Progenitor cell of endocrine pancreas (in vitro differentiated cells): ENCODE results near the gene RWDD3. TPM values are rescaled to one million over a fixed set of nuclear protein-coding genes. Genes with fewer than 3 reads are reported as not detected.

ENCODE experiments used
- DNase-seq: peaks from one replicate; pipeline ENCODE4 v3.0.0; 2021; ENCODE audit warnings: low spot score; ENCODE audit not compliant: unreplicated experiment
- H3K27ac Mint-ChIP-seq: 2 replicates; pipeline ENCODE4 v1.8.0; 2021; ENCODE audit warnings: mild to moderate bottlenecking, moderate library complexity, mixed read lengths
- H3K27me3 Mint-ChIP-seq: 2 replicates; pipeline ENCODE4 v1.8.0; 2021; ENCODE audit warnings: mixed read lengths
- H3K36me3 Mint-ChIP-seq: 2 replicates; pipeline ENCODE4 v1.8.0; 2022; ENCODE audit warnings: mixed read lengths; ENCODE audit not compliant: insufficient read depth
- H3K4me1 Mint-ChIP-seq: 2 replicates; pipeline ENCODE4 v1.8.0; 2021; ENCODE audit warnings: low read depth, mixed read lengths
- H3K4me3 Mint-ChIP-seq: 2 replicates; pipeline ENCODE4 v1.8.0; 2021; ENCODE audit warnings: low read depth, mild to moderate bottlenecking, moderate library complexity, mixed read lengths
- H3K9me3 Mint-ChIP-seq: 2 replicates; pipeline ENCODE4 v1.8.0; 2021; ENCODE audit warnings: low read depth, mixed read lengths
- CTCF ChIP-seq: fragments of 200-600 bp; sonication (generic); IDR thresholded peaks from one replicate; pipeline ENCODE4 v1.5.0; 2021; ENCODE audit warnings: antibody characterized with exemption, mild to moderate bottlenecking; ENCODE audit not compliant: unreplicated experiment
- total RNA-seq: library from RNA; stranded (reverse); gene quantifications from 2 replicates; pipeline ENCODE4 v1.2.1, GENCODE V29; 2021

The RWDD3 gene
- total RNA-seq, 1 donor from 2014 or later = 32.2 TPM

- Mint-ChIP-seq H3K36me3 (peaks cover 10% of the 10 kb centered on the region), H3K27me3 (no peaks in the 10 kb centered on the region), H3K9me3 (no peaks in the 10 kb centered on the region), H3K27ac (no peak overlapping the region), H3K4me1 (peaks cover 7% of the 10 kb centered on the region), H3K4me3 (no peak overlapping the region)
- DNase-seq = no peak
- TF ChIP-seq CTCF = no peak
These were observed 25.1 kb upstream of the RWDD3 start for GRCh38 chr1:95208876-95209275.

- Mint-ChIP-seq H3K4me3 (no peak overlapping the region), H3K4me1 (peaks cover 7% of the 10 kb centered on the region), H3K27ac (no peak overlapping the region), H3K9me3 (no peaks in the 10 kb centered on the region), H3K36me3 (peaks cover 10% of the 10 kb centered on the region), H3K27me3 (no peaks in the 10 kb centered on the region)
- TF ChIP-seq CTCF = no peak
- DNase-seq = no peak
These were observed 24.7 kb upstream of the RWDD3 start for GRCh38 chr1:95209291-95209690.

- no peak overlapping the region for H3K27ac Mint-ChIP-seq
- H3K4me3 Mint-ChIP-seq = no peak overlapping the region
- no peak for TF ChIP-seq CTCF
- no peak for DNase-seq
- H3K4me1 Mint-ChIP-seq = no peaks in the 10 kb centered on the region
- H3K36me3 Mint-ChIP-seq = peaks cover 13% of the 10 kb centered on the region
- H3K27me3 Mint-ChIP-seq = no peaks in the 10 kb centered on the region
- H3K9me3 Mint-ChIP-seq = peaks cover 8% of the 10 kb centered on the region
These were observed 17.6 kb upstream of the RWDD3 start for GRCh38 chr1:95216292-95216990.

GRCh38 chr1:95217371-95217770 lies 16.6 kb upstream of the RWDD3 start:
- Mint-ChIP-seq H3K4me3 (no peak overlapping the region), H3K27me3 (no peaks in the 10 kb centered on the region), H3K36me3 (peaks cover 11% of the 10 kb centered on the region), H3K9me3 (peaks cover 8% of the 10 kb centered on the region), H3K4me1 (no peaks in the 10 kb centered on the region), H3K27ac (no peak overlapping the region)
- no peak for DNase-seq
- TF ChIP-seq CTCF = no peak

- Mint-ChIP-seq H3K36me3 (peaks cover 7% of the 10 kb centered on the region), H3K27ac (no peak overlapping the region)
These were observed 14.6 kb upstream of the RWDD3 start for GRCh38 chr1:95219407-95219806.

More at GRCh38 chr1:95219407-95219806, 14.6 kb upstream of the RWDD3 start:
- Mint-ChIP-seq H3K9me3 (peaks cover 8% of the 10 kb centered on the region), H3K4me1 (no peaks in the 10 kb centered on the region), H3K4me3 (no peak overlapping the region), H3K27me3 (no peaks in the 10 kb centered on the region)
- TF ChIP-seq CTCF = no peak
- no peak for DNase-seq
